Glomerular visceral epithelial cell (primary cell): ENCODE results near the gene IRS2.

ENCODE experiments used
- DNase-seq: peaks from one replicate; pipeline ENCODE4 v3.0.0-alpha.2; 2016; ENCODE audit errors: extremely low spot score

Gene IRS2

GRCh38 chr13:109781384-109782065 lies 4.9 kb downstream of the IRS2 start:
- DNase-seq = no peak

GRCh38 chr13:109780845-109781383 lies 5.5 kb downstream of the IRS2 start:
- DNase-seq = no peak

- no peak for DNase-seq
Observed at GRCh38 chr13:109779876-109780510, 6.4 kb downstream of the IRS2 start.

- no peak for DNase-seq
Observed at GRCh38 chr13:109779074-109779473, 7.3 kb downstream of the IRS2 start.

- peak; percentile 50 for DNase-seq
Observed at GRCh38 chr13:109778102-109778542, 8.3 kb downstream of the IRS2 start.

- DNase-seq = no peak
Observed at GRCh38 chr13:109776575-109776974, 9.8 kb downstream of the IRS2 start.

GRCh38 chr13:109773786-109774185 lies 12.6 kb downstream of the IRS2 start:
- no peak for DNase-seq

GRCh38 chr13:109773276-109773675 lies 13.1 kb downstream of the IRS2 start:
- no peak for DNase-seq

- no peak for DNase-seq
Observed at GRCh38 chr13:109771926-109772325, 14.5 kb downstream of the IRS2 start.

GRCh38 chr13:109770436-109770835 lies 15.9 kb downstream of the IRS2 start:
- DNase-seq = no peak

GRCh38 chr13:109769921-109770320 lies 16.5 kb downstream of the IRS2 start:
- DNase-seq = no peak

GRCh38 chr13:109769275-109769674 lies 17.1 kb downstream of the IRS2 start:
- DNase-seq = no peak

- no peak for DNase-seq
Observed at GRCh38 chr13:109768616-109769015, 17.8 kb downstream of the IRS2 start.

GRCh38 chr13:109768176-109768575 lies 18.2 kb downstream of the IRS2 start:
- no peak for DNase-seq

- DNase-seq = no peak
Observed at GRCh38 chr13:109767023-109767422, 19.4 kb downstream of the IRS2 start.

- no peak for DNase-seq
Observed at GRCh38 chr13:109764470-109765291, 21.7 kb downstream of the IRS2 start.

GRCh38 chr13:109764045-109764444 lies 22.3 kb downstream of the IRS2 start:
- DNase-seq = no peak

- no peak for DNase-seq
Observed at GRCh38 chr13:109762791-109763190, 23.6 kb downstream of the IRS2 start.

- DNase-seq = no peak
Observed at GRCh38 chr13:109761695-109762094, 24.7 kb downstream of the IRS2 start.

GRCh38 chr13:109760951-109761350 lies 25.4 kb downstream of the IRS2 start:
- DNase-seq = no peak

GRCh38 chr13:109760402-109760801 lies 26.0 kb downstream of the IRS2 start:
- no peak for DNase-seq

- DNase-seq = no peak
Observed at GRCh38 chr13:109759609-109760008, 26.8 kb downstream of the IRS2 start.
